Measurements from ENCODE around the gene PLSCR2. TPM values are rescaled to one million over a fixed set of nuclear protein-coding genes. Genes with fewer than 3 reads are reported as not detected.

PLSCR2 gene
- total RNA-seq, 6 experiments from 2014 or later, result not detected

DNA sequence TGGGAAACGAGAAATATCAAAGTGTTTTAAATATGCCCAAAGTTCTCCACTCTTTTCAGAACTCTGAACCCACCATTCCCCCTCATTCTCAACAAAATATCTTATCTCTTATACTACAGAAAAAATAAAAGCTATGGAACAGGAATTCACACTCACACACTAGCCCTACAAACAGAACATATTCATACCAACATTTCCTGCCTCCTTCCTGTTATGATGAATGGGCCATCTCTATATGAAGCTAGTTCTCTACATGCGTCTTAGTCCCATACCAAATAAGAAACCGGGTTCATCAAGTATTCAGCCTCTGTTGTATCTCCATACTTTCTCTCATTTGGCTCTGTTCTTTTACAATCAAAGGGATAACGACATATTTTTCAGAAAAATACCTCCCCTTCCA lies 72.6 kb downstream of the PLSCR2 start:
- DNase-seq (no peak), ATAC-seq (no peak)
- no peak overlapping the region for H3K4me3 ChIP-seq
- H3K27me3 ChIP-seq, result no peaks in the 10 kb centered on the region
- no peaks in the 10 kb centered on the region for H3K9me3 ChIP-seq
- TF ChIP-seq, protein P1, sequence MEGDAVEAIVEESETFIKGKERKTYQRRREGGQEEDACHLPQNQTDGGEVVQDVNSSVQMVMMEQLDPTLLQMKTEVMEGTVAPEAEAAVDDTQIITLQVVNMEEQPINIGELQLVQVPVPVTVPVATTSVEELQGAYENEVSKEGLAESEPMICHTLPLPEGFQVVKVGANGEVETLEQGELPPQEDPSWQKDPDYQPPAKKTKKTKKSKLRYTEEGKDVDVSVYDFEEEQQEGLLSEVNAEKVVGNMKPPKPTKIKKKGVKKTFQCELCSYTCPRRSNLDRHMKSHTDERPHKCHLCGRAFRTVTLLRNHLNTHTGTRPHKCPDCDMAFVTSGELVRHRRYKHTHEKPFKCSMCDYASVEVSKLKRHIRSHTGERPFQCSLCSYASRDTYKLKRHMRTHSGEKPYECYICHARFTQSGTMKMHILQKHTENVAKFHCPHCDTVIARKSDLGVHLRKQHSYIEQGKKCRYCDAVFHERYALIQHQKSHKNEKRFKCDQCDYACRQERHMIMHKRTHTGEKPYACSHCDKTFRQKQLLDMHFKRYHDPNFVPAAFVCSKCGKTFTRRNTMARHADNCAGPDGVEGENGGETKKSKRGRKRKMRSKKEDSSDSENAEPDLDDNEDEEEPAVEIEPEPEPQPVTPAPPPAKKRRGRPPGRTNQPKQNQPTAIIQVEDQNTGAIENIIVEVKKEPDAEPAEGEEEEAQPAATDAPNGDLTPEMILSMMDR (IDR thresholded peaks at IDR 0.05), result no peak
- no peak for TF ChIP-seq POLR2A (IDR thresholded peaks at IDR 0.05)
- no peaks in the 10 kb centered on the region for H3K4me1 ChIP-seq
- H3K27ac ChIP-seq, result no peak overlapping the region
- intact Hi-C loops (cut with DNase I), result no loop called here
- 45% methylated on average over 4 of the region's 4 CpGs for WGBS (ENCODE audit: insufficient coverage, low coverage, low lambda C conversion rate, missing lambda C conversion rate)
- H3K36me3 ChIP-seq, result no peaks in the 10 kb centered on the region

DNA sequence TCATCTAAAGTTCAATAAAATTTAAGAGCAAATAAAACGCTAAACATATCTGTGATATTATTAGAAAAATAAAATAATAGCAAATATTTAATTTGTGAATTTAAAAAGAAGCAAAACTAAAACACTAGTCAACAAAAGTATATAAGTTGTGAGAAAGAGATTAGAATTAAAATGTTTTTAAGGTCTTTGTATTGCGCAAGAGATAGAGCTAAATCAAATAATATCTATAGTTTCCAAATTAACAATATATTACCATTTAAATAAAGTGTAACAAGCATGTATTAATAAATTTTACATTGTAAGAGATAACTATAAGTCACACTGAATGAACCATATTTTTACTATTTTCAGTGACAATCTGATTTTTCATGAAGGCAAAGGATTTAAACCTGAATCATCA lies 74.2 kb downstream of the PLSCR2 start:
- Histone ChIP-seq H3K4me1 (no peaks in the 10 kb centered on the region), H3K27ac (no peak overlapping the region), H3K27me3 (no peaks in the 10 kb centered on the region), H3K4me3 (no peak overlapping the region), H3K36me3 (no peaks in the 10 kb centered on the region), H3K9me3 (no peaks in the 10 kb centered on the region)
- WGBS (ENCODE audit: insufficient coverage, low coverage, low lambda C conversion rate, missing lambda C conversion rate), result 79% methylated on average over 2 of the region's 2 CpGs
- TF ChIP-seq POLR2A (IDR thresholded peaks at IDR 0.05), result no peak
- TF ChIP-seq, protein P1 (IDR thresholded peaks at IDR 0.05), result no peak
- DNase-seq (no peak), ATAC-seq (no peak)
- intact Hi-C loops (cut with DNase I), result no loop called here

DNA sequence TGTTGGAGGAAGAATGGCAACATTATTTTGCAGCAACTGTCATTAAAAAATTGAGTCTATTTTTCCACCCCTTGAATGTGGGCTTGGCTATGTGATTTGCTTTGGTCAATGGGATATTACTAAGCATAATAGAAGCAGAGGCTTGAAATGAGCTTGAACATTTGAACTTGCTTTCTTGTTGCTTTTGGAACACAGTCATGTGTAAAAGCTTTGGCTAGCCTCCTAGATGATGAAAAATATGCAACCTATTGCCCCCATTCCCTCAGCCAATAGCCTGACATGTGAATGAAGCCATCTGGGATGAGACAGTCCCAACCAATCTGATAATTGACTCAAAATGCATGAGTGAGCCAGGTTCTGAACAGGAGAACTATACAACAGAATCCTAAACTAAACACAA lies 78.4 kb downstream of the PLSCR2 start:
- no peak overlapping the region for H3K4me3 ChIP-seq
- DNase-seq (no peak), ATAC-seq (peak in 3 of 4 donors; percentile 47 to 76 (median 49))
- H3K9me3 ChIP-seq, result no peaks in the 10 kb centered on the region
- TF ChIP-seq POLR2A (IDR thresholded peaks at IDR 0.05), result no peak
- TF ChIP-seq, protein P1 (IDR thresholded peaks at IDR 0.05), result no peak
- intact Hi-C loops (cut with DNase I), result no loop called here
- no peak overlapping the region for H3K27ac ChIP-seq
- no peaks in the 10 kb centered on the region for H3K4me1 ChIP-seq
- no peaks in the 10 kb centered on the region for H3K27me3 ChIP-seq
- H3K36me3 ChIP-seq, result no peaks in the 10 kb centered on the region

DNA sequence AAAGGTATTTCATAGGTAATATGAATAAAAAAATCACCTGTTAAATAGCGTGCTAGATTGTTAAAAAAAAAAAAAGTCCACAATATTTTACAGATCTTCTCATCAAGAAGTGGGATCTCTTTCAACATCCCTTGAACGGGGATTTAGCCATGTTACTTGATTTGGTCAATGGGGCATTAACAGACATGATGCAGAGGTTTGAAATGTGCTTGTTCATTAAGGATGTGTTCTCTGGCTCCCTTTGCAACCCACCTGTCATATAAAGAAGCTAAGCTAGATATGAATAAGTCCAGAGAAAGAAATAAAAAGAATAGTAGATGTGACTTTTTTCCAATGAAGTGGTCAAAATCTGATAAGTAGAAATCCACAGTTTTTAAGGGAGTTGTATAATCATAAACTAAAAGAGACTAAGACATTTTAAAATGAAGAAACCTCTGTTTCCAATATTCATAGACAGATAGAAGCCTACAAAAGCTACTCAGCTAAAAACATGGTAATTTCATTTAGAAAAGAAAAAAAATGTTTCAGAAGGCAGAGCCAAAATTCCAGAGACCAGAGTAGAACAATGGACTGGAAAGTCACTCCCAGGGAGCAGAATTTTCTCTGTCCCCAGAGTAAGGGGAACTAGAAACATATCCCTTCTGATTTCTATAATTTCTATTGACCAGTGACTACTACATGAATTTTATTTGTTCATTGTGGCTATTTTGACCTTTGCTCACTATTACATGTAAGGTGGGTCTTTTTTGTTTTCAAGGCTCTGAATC lies 79.2 kb downstream of the PLSCR2 start:
- DNase-seq, result no peak
- Histone ChIP-seq H3K4me1 (no peaks in the 10 kb centered on the region), H3K27ac (no peak overlapping the region), H3K27me3 (no peaks in the 10 kb centered on the region), H3K36me3 (no peaks in the 10 kb centered on the region), H3K9me3 (no peaks in the 10 kb centered on the region), H3K4me3 (no peak overlapping the region)
- TF ChIP-seq, protein P1 (IDR thresholded peaks at IDR 0.05), result no peak
- no peak for TF ChIP-seq POLR2A (IDR thresholded peaks at IDR 0.05)
- ATAC-seq, result no peak
- WGBS (ENCODE audit: insufficient coverage, low coverage, low lambda C conversion rate, missing lambda C conversion rate), result 80% methylated on average over 2 of the region's 2 CpGs
- intact Hi-C loops (cut with DNase I), result no loop called here

Measured in right lobe of liver (tissue), 6 donors.